ENCODE results near the gene KLF6.

Gene KLF6

GRCh38 chr10:3740157-3740871 is 44.7 kb downstream of the KLF6 start:
- H2AFZ ChIP-seq (ENCODE audit: low read depth, low read length, severe bottlenecking), result no peak overlapping the region
- no peak overlapping the region for H3K4me2 ChIP-seq (ENCODE audit: low read depth, low read length, poor library complexity, severe bottlenecking)
- no peaks in the 10 kb centered on the region for H3F3A ChIP-seq (ENCODE audit: insufficient read depth)
- no peaks in the 10 kb centered on the region for H3K27me3 ChIP-seq (ENCODE audit: low read length)
- H4K20me1 ChIP-seq (ENCODE audit: low read depth, low read length), result no peaks in the 10 kb centered on the region
- no peak overlapping the region for H3K27ac ChIP-seq (ENCODE audit: low read depth, low read length)
- no peak for TF ChIP-seq EZH2phosphoT487 (conservative IDR thresholded peaks at IDR 0.05; ENCODE audit: low read length)
- TF ChIP-seq CTCF (IDR thresholded peaks at IDR 0.05; ENCODE audit: insufficient read depth, low read length, poor library complexity, severe bottlenecking), result no peak
- H3K9ac ChIP-seq (ENCODE audit: low read length), result no peak overlapping the region
- no peak overlapping the region for H3K4me3 ChIP-seq (ENCODE audit: insufficient read depth, low read length, poor library complexity, severe bottlenecking)
- no peaks in the 10 kb centered on the region for H3K36me3 ChIP-seq (ENCODE audit: low read length)
- no peaks in the 10 kb centered on the region for H3K9me3 ChIP-seq (ENCODE audit: insufficient read depth, low read length)
- no peaks in the 10 kb centered on the region for H3K79me2 ChIP-seq (ENCODE audit: insufficient read depth, low read length)
- no peaks in the 10 kb centered on the region for H3K9me2 ChIP-seq (replicated peaks; ENCODE audit: insufficient read depth, low read length)

GRCh38 chr10:3738855-3739350 is 46.1 kb downstream of the KLF6 start:
- H3K9ac ChIP-seq (ENCODE audit: low read length), result no peak overlapping the region
- no peak overlapping the region for H3K4me2 ChIP-seq (ENCODE audit: low read depth, low read length, poor library complexity, severe bottlenecking)
- no peaks in the 10 kb centered on the region for H3K9me3 ChIP-seq (ENCODE audit: insufficient read depth, low read length)
- H3K9me2 ChIP-seq (replicated peaks; ENCODE audit: insufficient read depth, low read length), result no peaks in the 10 kb centered on the region
- H2AFZ ChIP-seq (ENCODE audit: low read depth, low read length, severe bottlenecking), result no peak overlapping the region
- H3K4me3 ChIP-seq (ENCODE audit: insufficient read depth, low read length, poor library complexity, severe bottlenecking), result no peak overlapping the region
- H4K20me1 ChIP-seq (ENCODE audit: low read depth, low read length), result no peaks in the 10 kb centered on the region
- no peaks in the 10 kb centered on the region for H3K36me3 ChIP-seq (ENCODE audit: low read length)
- no peaks in the 10 kb centered on the region for H3F3A ChIP-seq (ENCODE audit: insufficient read depth)
- TF ChIP-seq EZH2phosphoT487 (conservative IDR thresholded peaks at IDR 0.05; ENCODE audit: low read length) (no peak), CTCF (IDR thresholded peaks at IDR 0.05; ENCODE audit: insufficient read depth, low read length, poor library complexity, severe bottlenecking) (no peak)
- H3K27ac ChIP-seq (ENCODE audit: low read depth, low read length), result no peak overlapping the region
- no peaks in the 10 kb centered on the region for H3K27me3 ChIP-seq (ENCODE audit: low read length)
- H3K79me2 ChIP-seq (ENCODE audit: insufficient read depth, low read length), result no peaks in the 10 kb centered on the region

- no peak overlapping the region for H3K9ac ChIP-seq (ENCODE audit: low read length)
- H4K20me1 ChIP-seq (ENCODE audit: low read depth, low read length), result no peaks in the 10 kb centered on the region
- no peak overlapping the region for H2AFZ ChIP-seq (ENCODE audit: low read depth, low read length, severe bottlenecking)
- H3K9me3 ChIP-seq (ENCODE audit: insufficient read depth, low read length), result no peaks in the 10 kb centered on the region
- H3K27me3 ChIP-seq (ENCODE audit: low read length), result no peaks in the 10 kb centered on the region
- H3K79me2 ChIP-seq (ENCODE audit: insufficient read depth, low read length), result no peaks in the 10 kb centered on the region
- H3K9me2 ChIP-seq (replicated peaks; ENCODE audit: insufficient read depth, low read length), result no peaks in the 10 kb centered on the region
- H3K4me3 ChIP-seq (ENCODE audit: insufficient read depth, low read length, poor library complexity, severe bottlenecking), result no peak overlapping the region
- no peaks in the 10 kb centered on the region for H3K36me3 ChIP-seq (ENCODE audit: low read length)
- TF ChIP-seq EZH2phosphoT487 (conservative IDR thresholded peaks at IDR 0.05; ENCODE audit: low read length), result no peak
- no peak overlapping the region for H3K27ac ChIP-seq (ENCODE audit: low read depth, low read length)
- H3K4me2 ChIP-seq (ENCODE audit: low read depth, low read length, poor library complexity, severe bottlenecking), result no peak overlapping the region
- no peaks in the 10 kb centered on the region for H3F3A ChIP-seq (ENCODE audit: insufficient read depth)
Observed at GRCh38 chr10:3737864-3738263, 47.1 kb downstream of the KLF6 start.

- no peak overlapping the region for H3K4me2 ChIP-seq (ENCODE audit: low read depth, low read length, poor library complexity, severe bottlenecking)
- H3K9me2 ChIP-seq (replicated peaks; ENCODE audit: insufficient read depth, low read length), result no peaks in the 10 kb centered on the region
- H3F3A ChIP-seq (ENCODE audit: insufficient read depth), result no peaks in the 10 kb centered on the region
- no peak overlapping the region for H3K9ac ChIP-seq (ENCODE audit: low read length)
- no peaks in the 10 kb centered on the region for H3K9me3 ChIP-seq (ENCODE audit: insufficient read depth, low read length)
- no peaks in the 10 kb centered on the region for H3K79me2 ChIP-seq (ENCODE audit: insufficient read depth, low read length)
- H3K27ac ChIP-seq (ENCODE audit: low read depth, low read length), result no peak overlapping the region
- H4K20me1 ChIP-seq (ENCODE audit: low read depth, low read length), result no peaks in the 10 kb centered on the region
- no peak overlapping the region for H2AFZ ChIP-seq (ENCODE audit: low read depth, low read length, severe bottlenecking)
- H3K4me3 ChIP-seq (ENCODE audit: insufficient read depth, low read length, poor library complexity, severe bottlenecking), result no peak overlapping the region
- no peaks in the 10 kb centered on the region for H3K36me3 ChIP-seq (ENCODE audit: low read length)
- no peaks in the 10 kb centered on the region for H3K27me3 ChIP-seq (ENCODE audit: low read length)
- TF ChIP-seq CTCF (IDR thresholded peaks at IDR 0.05; ENCODE audit: insufficient read depth, low read length, poor library complexity, severe bottlenecking), result no peak
Observed at GRCh38 chr10:3735175-3735574, 49.8 kb downstream of the KLF6 start.
